WI38 (cell line): ENCODE data around the gene LEAP2.

Experiments used
- H3K4me3 ChIP-seq: 2 replicates; pipeline ENCODE4 v1.5.1; 2011; ENCODE audit warnings: low read depth, mild to moderate bottlenecking, control low read depth, low read length
- CTCF ChIP-seq: IDR thresholded peaks from 2 replicates; pipeline ENCODE4 v1.5.1; 2012; ENCODE audit warnings: low read depth, mild to moderate bottlenecking, control low read depth, low read length

Gene LEAP2

DNA sequence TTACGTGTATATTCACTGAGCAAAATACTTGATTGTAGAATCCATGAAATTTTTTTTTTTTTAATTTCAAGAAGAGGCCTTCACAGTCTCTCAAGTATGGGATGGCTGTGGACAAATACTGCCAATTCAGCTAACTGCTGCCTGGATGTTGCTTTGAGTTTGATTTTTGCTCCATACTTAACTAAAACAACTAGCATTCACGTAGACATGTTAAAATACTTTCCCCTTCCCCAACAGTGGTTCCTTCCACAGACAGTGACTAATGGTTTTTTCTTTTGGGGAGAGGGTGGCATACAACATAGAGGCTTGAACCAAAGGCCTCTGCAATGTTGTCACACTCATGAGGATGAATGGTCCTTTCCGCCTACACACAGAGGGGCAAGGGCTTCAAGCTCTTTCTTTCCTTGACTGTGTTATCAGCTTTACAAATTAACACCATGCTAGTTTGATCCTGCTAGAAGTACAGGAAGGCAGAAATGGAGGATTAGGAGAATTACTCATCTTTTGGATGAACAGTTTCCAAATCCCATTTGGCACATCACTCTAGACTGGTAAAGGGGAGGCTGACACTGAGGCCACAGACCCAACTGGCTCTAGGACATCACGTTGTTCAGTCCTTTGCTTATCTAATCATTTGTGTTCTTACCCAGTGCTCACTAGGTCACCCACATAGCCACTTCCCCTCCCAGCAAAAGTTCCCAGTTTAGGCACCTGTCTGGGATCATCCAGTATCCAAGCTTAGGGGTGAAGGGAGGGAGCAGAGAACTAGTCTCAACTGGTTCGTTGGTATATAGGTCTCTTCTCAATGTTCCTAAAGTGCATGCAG, 1.8 kb upstream of the LEAP2 start:
- H3K4me3 ChIP-seq: no peak overlapping the region

DNA sequence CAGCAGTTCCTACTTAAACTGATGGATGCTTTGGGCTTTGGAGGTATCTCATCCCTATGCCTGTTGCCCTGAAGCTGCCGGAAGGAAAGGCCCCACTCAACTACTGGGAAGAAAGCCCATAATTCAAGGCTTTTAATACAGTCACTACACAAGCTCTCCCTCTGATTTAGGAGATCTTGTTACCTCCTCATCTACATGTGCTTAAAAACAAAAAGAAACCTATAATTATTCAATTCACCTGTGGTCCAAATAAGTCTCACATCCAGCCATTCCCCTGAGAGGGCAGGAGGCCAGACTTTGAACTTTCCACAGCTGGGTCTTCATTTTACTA, 715 bp upstream of the LEAP2 start:
- H3K4me3 ChIP-seq: no peak overlapping the region
- TF ChIP-seq CTCF: no peak

More for the DNA sequence above, 1.8 kb upstream of the LEAP2 start:
- no peak for TF ChIP-seq CTCF

GRCh38 chr5:132873930-132874271, 433 bp downstream of the LEAP2 start:
- H3K4me3 ChIP-seq: no peak overlapping the region
- no peak for TF ChIP-seq CTCF

GRCh38 chr5:132876020-132876759, 2.7 kb downstream of the LEAP2 start:
- H3K4me3 ChIP-seq: no peak overlapping the region
- no peak for TF ChIP-seq CTCF

- no peak for TF ChIP-seq CTCF
- no peak overlapping the region for H3K4me3 ChIP-seq
These were observed 4.0 kb downstream of the LEAP2 start for GRCh38 chr5:132877466-132877865.

DNA sequence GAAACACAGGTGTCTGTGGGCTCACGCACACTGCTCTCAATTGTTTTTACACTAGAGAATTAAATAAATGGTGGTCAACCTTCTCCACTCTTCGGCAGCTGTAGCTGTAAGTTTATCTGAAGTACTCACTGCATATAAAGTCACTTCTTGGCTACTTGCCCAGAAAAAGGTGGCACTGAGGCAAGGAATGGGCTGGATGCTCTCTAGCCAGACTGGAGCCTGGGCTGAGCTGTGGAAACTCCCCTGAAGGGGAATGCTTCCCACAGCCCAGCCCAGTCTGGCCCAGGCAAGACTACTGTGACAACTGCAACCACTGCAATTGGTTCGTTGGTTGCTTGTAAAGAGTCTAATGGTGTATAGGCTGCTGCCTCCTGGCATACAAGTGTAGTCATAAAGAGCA, 4.5 kb downstream of the LEAP2 start:
- no peak for TF ChIP-seq CTCF
- no peak overlapping the region for H3K4me3 ChIP-seq

DNA sequence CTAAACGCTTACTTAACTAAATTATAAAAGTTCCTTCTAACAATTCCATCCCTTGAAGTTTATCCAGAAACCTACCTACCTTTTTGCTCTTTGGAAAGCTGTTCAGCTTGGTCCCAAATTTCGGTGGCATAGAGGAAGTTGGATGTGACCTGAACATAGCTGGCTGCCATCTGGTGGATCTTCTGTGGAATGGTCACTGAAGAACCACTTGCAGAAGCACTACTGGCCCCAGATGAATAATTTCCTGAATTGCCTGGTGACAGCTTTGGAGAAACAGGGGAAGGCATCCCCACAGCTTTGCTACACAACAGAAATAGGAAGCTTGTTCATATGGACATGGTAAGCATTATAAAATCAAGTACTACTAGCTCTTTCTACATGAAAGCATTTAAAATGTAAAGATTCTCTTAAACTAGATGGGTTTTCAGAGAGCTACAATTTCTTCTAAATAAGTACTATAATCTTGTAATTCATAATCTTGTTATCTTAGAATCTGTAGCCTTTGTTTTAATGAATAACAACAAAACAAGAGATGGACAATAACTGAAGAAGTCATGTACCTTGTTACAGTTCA, 9.9 kb downstream of the LEAP2 start:
- TF ChIP-seq CTCF: peak; percentile 62
- no peak overlapping the region for H3K4me3 ChIP-seq
